ENCODE measurements around the gene TLN1. TPM values are rescaled to one million over a fixed set of nuclear protein-coding genes. Genes with fewer than 3 reads are reported as not detected.

The TLN1 gene
- total and polyA plus RNA-seq, 2 of the 4 experiments (the other 2 are of a cell fraction): 228 to 346 TPM

GRCh38 chr9:35763181-35763580 is 31.2 kb upstream of the TLN1 start:
- Histone ChIP-seq H3K27me3 (ENCODE audit: control insufficient read depth, insufficient read depth, low read length) (peaks cover 3% of the 10 kb centered on the region), H2BK5ac (ENCODE audit: low read depth, low read length, poor library complexity, severe bottlenecking) (no peak overlapping the region), H2BK20ac (ENCODE audit: low read depth, low read length) (no peak overlapping the region), H3K4ac (ENCODE audit: low read depth, low read length) (no peak overlapping the region), H3K14ac (replicated peaks; ENCODE audit: low read depth, low read length) (no peak overlapping the region), H3K9me1 (ENCODE audit: insufficient read depth, low read length) (no peaks in the 10 kb centered on the region), H2AK5ac (ENCODE audit: low read depth, low read length) (no peak overlapping the region), H3K9me3 (ENCODE audit: control insufficient read depth, insufficient read depth, low read length) (no peaks in the 10 kb centered on the region), H3K4me3 (ENCODE audit: insufficient read depth, low read depth, low read length) (no peak overlapping the region), H3K4me2 (ENCODE audit: low read depth, low read length) (no peak overlapping the region), H3K4me1 (ENCODE audit: control insufficient read depth, insufficient read depth, low read length) (no peaks in the 10 kb centered on the region), H3K27ac (ENCODE audit: insufficient read depth, low read length) (no peak overlapping the region), H2BK15ac (ENCODE audit: low read depth, low read length) (no peak overlapping the region), H4K91ac (ENCODE audit: insufficient read depth, low read depth, low read length) (no peak overlapping the region), H4K20me1 (ENCODE audit: insufficient read depth, low read length) (no peaks in the 10 kb centered on the region), H3K56ac (ENCODE audit: extremely low read depth, insufficient read depth, low read length) (no peak overlapping the region), H3K9ac (ENCODE audit: low read depth, low read length) (no peak overlapping the region), H3K18ac (ENCODE audit: low read depth, low read length) (no peak overlapping the region), H3K23ac (ENCODE audit: low read depth, low read length) (no peak overlapping the region), H2AK9ac (replicated peaks; ENCODE audit: low read depth, low read length, poor library complexity) (no peak overlapping the region), H2AFZ (replicated peaks; ENCODE audit: low read length, poor library complexity) (no peak overlapping the region), H4K5ac (ENCODE audit: low read depth, low read length) (no peak overlapping the region), H3K36me3 (ENCODE audit: control insufficient read depth, insufficient read depth, low read length) (no peaks in the 10 kb centered on the region), H2BK120ac (ENCODE audit: low read depth, low read length) (no peak overlapping the region), H3K79me1 (ENCODE audit: low read depth in 1 of 2, low read length in 2 of 2) (no peaks in the 10 kb centered on the region), H4K8ac (ENCODE audit: low read depth in 2 of 2, low read length in 2 of 2) (no peak overlapping the region)
- no TSS peak for BruUV-seq (replicated peaks)
- CTCF ChIA-PET: interaction anchor here (0.7 kb wide), 2 partner anchors 119 to 197 kb away, joined by 3 read pairs; no protein-coding TSS in a partner anchor
- POLR2A ChIA-PET (ENCODE audit: unreplicated experiment): no interaction called here
- in situ Hi-C loops (cut with MboI; ENCODE audit: low sequenced_read_pairs): no loop called here
- DNase-seq (no peak), ATAC-seq (ENCODE audit: low read depth) (no peak)
- WGBS, 2 experiments (ENCODE audit: extremely low coverage in 2 of 2, insufficient read length in 1 of 2): no CpG with 5 or more reads among the region's 2 CpGs
- dilution Hi-C loops (cut with HindIII; ENCODE audit: low sequenced_read_pairs, unreplicated experiment): no loop called here
- intact Hi-C loops (cut with micrococcal nuclease): no loop called here
- TF ChIP-seq FOS (IDR thresholded peaks at IDR 0.05; ENCODE audit: low read depth, low read length) (no peak), NFE2L2 (IDR thresholded peaks at IDR 0.05; ENCODE audit: low read depth, low read length) (no peak), MAZ (IDR thresholded peaks at IDR 0.05; ENCODE audit: borderline replicate concordance, low read depth, low read length) (no peak)
